H9 (cell line): ENCODE results near the gene DDX6. TPM values are rescaled to one million over a fixed set of nuclear protein-coding genes. Genes with fewer than 3 reads are reported as not detected.
A peak's percentile ranks its signal among the peaks of the same experiment; 100 is the strongest.

Experiments used
- DNase-seq: peaks from one replicate; pipeline ENCODE4 v3.0.0-alpha.2; 2017
- H2AFZ ChIP-seq: one replicate; pipeline ENCODE4 v1.6.1; 2013; ENCODE audit warnings: mild to moderate bottlenecking, low read length, control low read depth, moderate library complexity
- H2AK5ac ChIP-seq: 2 replicates; pipeline ENCODE4 v1.6.1; 2013; ENCODE audit warnings: low read length, control low read depth, mixed read lengths; ENCODE audit not compliant: insufficient read length
- H2BK120ac ChIP-seq: one replicate; pipeline ENCODE4 v1.6.1; 2013; ENCODE audit warnings: low read depth, mild to moderate bottlenecking, low read length, control low read depth, inconsistent platforms; ENCODE audit not compliant: poor library complexity, severe bottlenecking
- H2BK12ac ChIP-seq: 2 replicates; pipeline ENCODE4 v1.6.1; 2013; ENCODE audit warnings: low read length, control low read depth, mixed read lengths, low read depth; ENCODE audit not compliant: insufficient read length
- H2BK15ac ChIP-seq: 2 replicates; pipeline ENCODE4 v1.6.1; 2013; ENCODE audit warnings: low read depth, low read length, control low read depth
- H2BK20ac ChIP-seq: one replicate; pipeline ENCODE4 v1.6.1; 2013; ENCODE audit warnings: low read depth, mild to moderate bottlenecking, low read length, control low read depth, inconsistent platforms; ENCODE audit not compliant: poor library complexity, severe bottlenecking
- H2BK5ac ChIP-seq: 2 replicates; pipeline ENCODE4 v1.6.1; 2013; ENCODE audit warnings: low read length, control low read depth, mixed read lengths; ENCODE audit not compliant: insufficient read length
- H3K14ac ChIP-seq: 2 replicates; pipeline ENCODE4 v1.6.1; 2013; ENCODE audit warnings: low read length, control low read depth; ENCODE audit not compliant: insufficient read depth
- H3K18ac ChIP-seq: 2 replicates; pipeline ENCODE4 v1.6.1; 2013; ENCODE audit warnings: low read depth, mild to moderate bottlenecking, mixed read lengths, low read length, control low read depth; ENCODE audit not compliant: insufficient read length
- H3K23ac ChIP-seq: 2 replicates; pipeline ENCODE4 v1.6.1; 2013; ENCODE audit warnings: low read length, control low read depth, mixed read lengths, low read depth; ENCODE audit not compliant: insufficient read length
- H3K23me2 ChIP-seq: 2 replicates; pipeline ENCODE4 v1.6.1; 2013; ENCODE audit warnings: low read depth, mild to moderate bottlenecking, mixed read lengths, low read length, control low read depth; ENCODE audit not compliant: insufficient read length, poor library complexity, severe bottlenecking
- H3K27ac ChIP-seq: 2 replicates; pipeline ENCODE4 v1.5.1; 2013; ENCODE audit warnings: low read length, control low read depth, mixed read lengths, low read depth; ENCODE audit not compliant: insufficient read length
- H3K27me3 ChIP-seq: 2 replicates; pipeline ENCODE4 v1.6.1; 2013; ENCODE audit warnings: low read length, control low read depth, inconsistent platforms; ENCODE audit not compliant: insufficient read depth
- H3K4ac ChIP-seq: 2 replicates; pipeline ENCODE4 v1.6.1; 2013; ENCODE audit warnings: low read depth, mild to moderate bottlenecking, control low read depth, inconsistent platforms, low read length, moderate library complexity
- H3K4me1 ChIP-seq: 2 replicates; pipeline ENCODE4 v1.6.1; 2013; ENCODE audit warnings: low read length, control low read depth, inconsistent platforms; ENCODE audit not compliant: insufficient read depth
- H3K4me2 ChIP-seq: 2 replicates; pipeline ENCODE4 v1.6.1; 2013; ENCODE audit warnings: low read length, control low read depth, mixed read lengths; ENCODE audit not compliant: insufficient read length, insufficient read depth
- H3K56ac ChIP-seq: 2 replicates; pipeline ENCODE4 v1.6.1; 2013; ENCODE audit warnings: low read depth, mild to moderate bottlenecking, mixed read lengths, low read length, control low read depth; ENCODE audit not compliant: insufficient read length
- H3K79me1 ChIP-seq: 2 replicates; pipeline ENCODE4 v1.6.1; 2013; ENCODE audit warnings: low read depth, mild to moderate bottlenecking, moderate library complexity, low read length, control low read depth, inconsistent platforms; ENCODE audit not compliant: insufficient read depth, poor library complexity, severe bottlenecking
- H3K79me2 ChIP-seq: 2 replicates; pipeline ENCODE4 v1.6.1; 2013; ENCODE audit warnings: low read length, control low read depth, inconsistent platforms; ENCODE audit not compliant: insufficient read depth
- H3K9ac ChIP-seq: 2 replicates; pipeline ENCODE4 v1.6.1; 2013; ENCODE audit warnings: low read length, control low read depth, mixed read lengths; ENCODE audit not compliant: insufficient read length; ENCODE audit errors: extremely low read depth
- H3K9me3 ChIP-seq: one replicate; pipeline ENCODE4 v1.6.1; 2013; ENCODE audit warnings: low read depth, low read length, inconsistent platforms; ENCODE audit not compliant: control insufficient read depth
- H3T11ph ChIP-seq: one replicate; pipeline ENCODE4 v1.6.1; 2013; ENCODE audit warnings: mild to moderate bottlenecking, low read length, control low read depth, inconsistent platforms
- H4K20me1 ChIP-seq: one replicate; pipeline ENCODE4 v1.6.1; 2013; ENCODE audit not compliant: control insufficient read depth, insufficient read length, insufficient read depth
- H4K5ac ChIP-seq: 2 replicates; pipeline ENCODE4 v1.6.1; 2013; ENCODE audit warnings: low read depth, mild to moderate bottlenecking, mixed read lengths, low read length, control low read depth; ENCODE audit not compliant: insufficient read length
- H4K8ac ChIP-seq: replicated peaks from 2 replicates; pipeline ENCODE4 v1.6.1; 2013; ENCODE audit warnings: low read length, control low read depth, mixed read lengths, low read depth; ENCODE audit not compliant: insufficient read length
- H4K91ac ChIP-seq: 2 replicates; pipeline ENCODE4 v1.6.1; 2013; ENCODE audit warnings: low read depth, mild to moderate bottlenecking, moderate library complexity, mixed read lengths, low read length, control low read depth; ENCODE audit not compliant: insufficient read length
- H3K27ac Mint-ChIP-seq, 3 experiments: 2 replicates in 2 of 3; 3 replicates in 1 of 3; pipeline ENCODE4 v1.8.0; 2020 to 2021; ENCODE audit warnings: mixed read lengths in 3 of 3, mild to moderate bottlenecking in 1 of 3, moderate library complexity in 1 of 3
- H3K27me3 Mint-ChIP-seq: 2 replicates; pipeline ENCODE4 v1.8.0; 2021; ENCODE audit warnings: low read depth, mild to moderate bottlenecking, moderate library complexity, mixed read lengths
- H3K36me3 Mint-ChIP-seq, 3 experiments: 2 replicates in 2 of 3; 3 replicates in 1 of 3; pipeline ENCODE4 v1.8.0; 2020 to 2021; ENCODE audit warnings: low read depth in 3 of 3, mixed read lengths in 3 of 3; ENCODE audit not compliant: insufficient read depth in 1 of 3
- H3K4me1 Mint-ChIP-seq, 2 experiments: 2 replicates each; pipeline ENCODE4 v1.8.0; 2020; ENCODE audit warnings: mixed read lengths in 2 of 2
- H3K4me3 Mint-ChIP-seq, 2 experiments: 2 replicates in 1 of 2; 3 replicates in 1 of 2; pipeline ENCODE4 v1.8.0; 2020 to 2021; ENCODE audit warnings: mild to moderate bottlenecking in 2 of 2, mixed read lengths in 2 of 2, moderate library complexity in 1 of 2
- H3K9me3 Mint-ChIP-seq, 2 experiments: 2 replicates in 1 of 2; 3 replicates in 1 of 2; pipeline ENCODE4 v1.8.0; 2020; ENCODE audit warnings: mild to moderate bottlenecking in 2 of 2, mixed read lengths in 2 of 2, moderate library complexity in 1 of 2
- CTCF ChIP-seq: fragments of 200-600 bp; sonication (generic); conservative IDR thresholded peaks from 3 replicates; pipeline ENCODE4 v1.8.0; 2021; ENCODE audit warnings: antibody characterized with exemption, mild to moderate bottlenecking
- WGBS: extraction: QIAGEN DNeasy Blood & Tissue Kit; methylation state at CpG from one replicate; pipeline ENCODE4 v1.1.7; 2013; ENCODE audit warnings: missing lambda C conversion rate, low lambda C conversion rate, mixed read lengths; ENCODE audit not compliant: insufficient read length; ENCODE audit errors: extremely low coverage; 5-methylcytosine and 5-hydroxymethylcytosine counted together
- total RNA-seq: library from RNA; stranded (reverse); gene quantifications from 2 replicates; pipeline ENCODE4 v1.2.1, GENCODE V29; 2021

Gene DDX6
- total RNA-seq, 1 experiment from 2014 or later: 221 TPM

- no peak overlapping the region for H4K8ac ChIP-seq
- no peak for DNase-seq
- H4K91ac ChIP-seq: no peak overlapping the region
- peaks cover 8% of the 10 kb centered on the region for H3K79me1 ChIP-seq
- no peaks in the 10 kb centered on the region for H4K20me1 ChIP-seq
- H3T11ph ChIP-seq: no peak overlapping the region
- H3K27me3 ChIP-seq: no peaks in the 10 kb centered on the region
- peaks cover 51% of the 10 kb centered on the region for H3K79me2 ChIP-seq
- no peak overlapping the region for H2BK5ac ChIP-seq
- H3K14ac ChIP-seq: no peak overlapping the region
- no peaks in the 10 kb centered on the region for H3K9me3 ChIP-seq
- H3K9me3 Mint-ChIP-seq: no peaks in the 10 kb centered on the region
- no peak for TF ChIP-seq CTCF
- peaks cover 22 to 53% (median 44%) of the 10 kb centered on the region in 3 experiments for H3K36me3 Mint-ChIP-seq
- H3K4me1 Mint-ChIP-seq: peaks cover 14 to 17% of the 10 kb centered on the region in 2 experiments
- no peak overlapping the region for H2AFZ ChIP-seq
- H3K4ac ChIP-seq: no peak overlapping the region
- H3K27ac ChIP-seq: no peak overlapping the region
- no peak overlapping the region for H2BK12ac ChIP-seq
- no peak overlapping the region for H2BK120ac ChIP-seq
- no peaks in the 10 kb centered on the region for H3K23me2 ChIP-seq
- no peaks in the 10 kb centered on the region for H3K4me1 ChIP-seq
- H3K9ac ChIP-seq: no peak overlapping the region
- H3K4me3 Mint-ChIP-seq: no peak overlapping the region; a peak in 1 of 5 replicates
- H2BK15ac ChIP-seq: no peak overlapping the region
- no peak overlapping the region for H4K5ac ChIP-seq
- no CpG with 5 or more reads among the region's 2 CpGs for WGBS
- H3K4me2 ChIP-seq: no peak overlapping the region
- no peak overlapping the region for H3K18ac ChIP-seq
- no peak overlapping the region for H2BK20ac ChIP-seq
- H3K27me3 Mint-ChIP-seq: no peaks in the 10 kb centered on the region
- peak overlapping the region in 2 of 3 experiments; percentile 22 to 31; a peak in 1 of 7 replicates for H3K27ac Mint-ChIP-seq
- H2AK5ac ChIP-seq: no peak overlapping the region
- no peak overlapping the region for H3K56ac ChIP-seq
- no peak overlapping the region for H3K23ac ChIP-seq
Observed at GRCh38 chr11:118786657-118787056, 4.3 kb downstream of the DDX6 start.
